HEK293 (cell line): ENCODE data around the gene MRC2.

Experiments
- CTCF ChIA-PET: fragments of 350-600 bp; formaldehyde crosslinking; extraction: SDS; loops from one replicate; lab custom pipeline; 2021; ENCODE audit warnings: antibody characterized with exemption; lab: Yijun Ruan, JAX
- POLR2A ChIA-PET: fragments of 300-600 bp; formaldehyde crosslinking; extraction: SDS; loops from one replicate; lab custom pipeline; 2020; ENCODE audit warnings: antibody characterized with exemption, inconsistent platforms; lab: Yijun Ruan, JAX
- H3K27ac ChIP-seq: fragments of 200-500 bp; sonication (Bioruptor generic); 2 replicates; pipeline ENCODE4 v1.5.1; 2014; ENCODE audit warnings: low read depth, low read length, control low read depth, inconsistent platforms; ENCODE audit errors: extremely low read depth
- H3K36me3 ChIP-seq, 2 experiments: fragments of 200-500 bp in 1 of 2; sonication (Bioruptor generic) in 1 of 2; 1 replicate in 1 of 2; 2 replicates in 1 of 2; pipeline ENCODE4 v1.5.1; 2014 to 2017; ENCODE audit warnings: inconsistent platforms in 2 of 2, low read length in 2 of 2; ENCODE audit not compliant: control insufficient read depth in 2 of 2, insufficient read depth in 1 of 2
- H3K4me1 ChIP-seq: fragments of 200-500 bp; sonication (Bioruptor generic); 2 replicates; pipeline ENCODE4 v1.5.1; 2014; ENCODE audit warnings: mild to moderate bottlenecking, low read length, inconsistent platforms; ENCODE audit not compliant: control insufficient read depth, insufficient read depth
- H3K4me3 ChIP-seq: 2 replicates; pipeline ENCODE4 v1.5.1; 2011; ENCODE audit warnings: low read depth, mild to moderate bottlenecking, control low read depth, low read length, moderate library complexity
- H3K9me3 ChIP-seq: fragments of 200-500 bp; sonication (Bioruptor generic); 2 replicates; pipeline ENCODE4 v1.5.1; 2014; ENCODE audit warnings: low read depth, low read length, inconsistent platforms; ENCODE audit not compliant: control insufficient read depth, insufficient read depth
- IKZF3 ChIP-seq: fragments of 450-650 bp; IDR thresholded peaks from 2 replicates; pipeline ENCODE4 v1.5.0; 2018; ENCODE audit warnings: missing biosample characterization, mild to moderate bottlenecking, missing genetic modification characterization, moderate library complexity
- KLF1 ChIP-seq: fragments of 450-650 bp; formaldehyde crosslinking; IDR thresholded peaks from 2 replicates; pipeline ENCODE4 v1.5.1; 2016; ENCODE audit warnings: missing biosample characterization, missing genetic modification characterization
- SCRT1 ChIP-seq: fragments of 450-650 bp; formaldehyde crosslinking; IDR thresholded peaks from 2 replicates; pipeline ENCODE4 v1.5.1; 2016; ENCODE audit warnings: missing biosample characterization, missing genetic modification characterization, borderline replicate concordance
- ZBTB20 ChIP-seq: fragments of 450-650 bp; formaldehyde crosslinking; IDR thresholded peaks from 2 replicates; pipeline ENCODE4 v1.5.1; 2016; ENCODE audit warnings: missing biosample characterization, missing genetic modification characterization
- ZBTB21 ChIP-seq: fragments of 450-650 bp; formaldehyde crosslinking; IDR thresholded peaks from 2 replicates; pipeline ENCODE4 v1.5.1; 2017; ENCODE audit warnings: missing biosample characterization, missing genetic modification characterization
- ZBTB48 ChIP-seq: fragments of 450-650 bp; formaldehyde crosslinking; IDR thresholded peaks from 2 replicates; pipeline ENCODE4 v1.5.1; 2016; ENCODE audit warnings: missing biosample characterization, missing genetic modification characterization
- ZBTB8A ChIP-seq: fragments of 450-650 bp; formaldehyde crosslinking; IDR thresholded peaks from 2 replicates; pipeline ENCODE4 v1.5.1; 2016; ENCODE audit warnings: missing biosample characterization, missing genetic modification characterization
- ZEB2 ChIP-seq: fragments of 450-650 bp; formaldehyde crosslinking; IDR thresholded peaks from 2 replicates; pipeline ENCODE4 v1.5.1; 2016; ENCODE audit warnings: missing biosample characterization, missing genetic modification characterization
- ZFP3 ChIP-seq: fragments of 450-650 bp; formaldehyde crosslinking; IDR thresholded peaks from 2 replicates; pipeline ENCODE4 v1.5.1; 2016; ENCODE audit warnings: low read depth, missing biosample characterization, missing genetic modification characterization
- ZNF114 ChIP-seq: fragments of 450-650 bp; formaldehyde crosslinking; IDR thresholded peaks from 2 replicates; pipeline ENCODE4 v1.5.0; 2017; ENCODE audit warnings: missing biosample characterization, missing genetic modification characterization
- ZNF18 ChIP-seq: fragments of 450-650 bp; formaldehyde crosslinking; IDR thresholded peaks from 2 replicates; pipeline ENCODE4 v1.5.1; 2016; ENCODE audit warnings: missing biosample characterization, missing genetic modification characterization
- ZNF223 ChIP-seq: fragments of 450-650 bp; formaldehyde crosslinking; IDR thresholded peaks from 2 replicates; pipeline ENCODE4 v1.5.1; 2016; ENCODE audit warnings: missing biosample characterization, missing genetic modification characterization
- ZNF239 ChIP-seq: fragments of 450-650 bp; formaldehyde crosslinking; IDR thresholded peaks from 2 replicates; pipeline ENCODE4 v1.5.1; 2016; ENCODE audit warnings: missing biosample characterization, missing genetic modification characterization
- ZNF266 ChIP-seq: fragments of 450-650 bp; formaldehyde crosslinking; IDR thresholded peaks from 2 replicates; pipeline ENCODE4 v1.5.1; 2016; ENCODE audit warnings: missing biosample characterization, missing genetic modification characterization, low read depth
- ZNF362 ChIP-seq: fragments of 450-650 bp; formaldehyde crosslinking; IDR thresholded peaks from 2 replicates; pipeline ENCODE4 v1.5.1; 2016; ENCODE audit warnings: missing biosample characterization, missing genetic modification characterization
- ZNF404 ChIP-seq: fragments of 450-650 bp; formaldehyde crosslinking; IDR thresholded peaks from 2 replicates; pipeline ENCODE4 v1.5.1; 2017; ENCODE audit warnings: missing biosample characterization, missing genetic modification characterization
- ZNF692 ChIP-seq: fragments of 450-650 bp; formaldehyde crosslinking; IDR thresholded peaks from 2 replicates; pipeline ENCODE4 v1.5.1; 2016; ENCODE audit warnings: missing biosample characterization, missing genetic modification characterization
- ZNF785 ChIP-seq: fragments of 450-650 bp; formaldehyde crosslinking; IDR thresholded peaks from 2 replicates; pipeline ENCODE4 v1.5.1; 2016; ENCODE audit warnings: missing biosample characterization, missing genetic modification characterization
- ZNF837 ChIP-seq: fragments of 450-650 bp; formaldehyde crosslinking; IDR thresholded peaks from 2 replicates; pipeline ENCODE4 v1.5.1; 2016; ENCODE audit warnings: missing biosample characterization, missing genetic modification characterization
- TF ChIP-seq, protein P1 (sequence below): fragments of 450-650 bp; formaldehyde crosslinking; conservative IDR thresholded peaks from 2 replicates; pipeline ENCODE4 v1.5.1; 2016; ENCODE audit warnings: low read depth, missing biosample characterization, missing genetic modification characterization

The MRC2 gene

DNA sequence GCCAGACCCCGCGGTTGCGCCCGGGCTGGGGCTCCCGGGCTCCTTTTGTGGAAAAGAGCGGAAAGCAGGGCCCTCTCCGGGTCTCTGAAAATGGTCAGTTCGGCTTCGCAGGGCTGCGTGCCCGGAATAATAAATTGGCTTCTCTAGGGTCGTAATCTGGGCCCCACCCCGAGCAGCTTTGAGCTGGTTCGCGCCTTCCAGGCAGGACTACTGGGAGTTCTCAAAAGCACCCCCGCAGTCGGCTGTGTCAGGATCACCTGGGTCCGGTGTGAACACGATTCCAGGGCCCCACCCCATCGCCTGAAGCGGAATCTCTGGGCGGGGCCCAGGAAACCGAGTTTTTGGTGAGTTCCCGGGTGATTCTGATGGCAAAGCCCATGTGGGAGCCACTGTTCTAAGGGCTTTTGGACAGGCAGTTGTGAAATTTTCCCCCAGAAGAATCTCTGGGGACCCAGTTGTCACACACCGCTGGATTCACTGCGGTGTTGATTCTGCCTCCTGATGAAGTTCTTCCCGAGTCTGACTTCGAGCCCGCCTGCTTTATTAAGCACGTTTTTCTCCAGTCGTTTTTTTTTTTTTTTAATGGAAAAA, 77.0 kb downstream of the MRC2 start (continued):
- TF ChIP-seq ZNF692 (peak; percentile 84), ZBTB20 (tag by site-specific recombination) (peak; percentile 93), KLF1 (peak; percentile 84), ZBTB8A (tag by site-specific recombination) (peak; percentile 43), ZNF362 (tag by site-specific recombination) (no peak), ZEB2 (tag by site-specific recombination) (peak; percentile 48; the same call in 1 of the 2 replicates), ZBTB48 (tag by site-specific recombination) (no peak), ZNF837 (tag by site-specific recombination) (no peak), SCRT1 (no peak), ZNF223 (tag by site-specific recombination) (no peak), ZNF404 (tag by site-specific recombination) (no peak)
- TF ChIP-seq, protein P1, sequence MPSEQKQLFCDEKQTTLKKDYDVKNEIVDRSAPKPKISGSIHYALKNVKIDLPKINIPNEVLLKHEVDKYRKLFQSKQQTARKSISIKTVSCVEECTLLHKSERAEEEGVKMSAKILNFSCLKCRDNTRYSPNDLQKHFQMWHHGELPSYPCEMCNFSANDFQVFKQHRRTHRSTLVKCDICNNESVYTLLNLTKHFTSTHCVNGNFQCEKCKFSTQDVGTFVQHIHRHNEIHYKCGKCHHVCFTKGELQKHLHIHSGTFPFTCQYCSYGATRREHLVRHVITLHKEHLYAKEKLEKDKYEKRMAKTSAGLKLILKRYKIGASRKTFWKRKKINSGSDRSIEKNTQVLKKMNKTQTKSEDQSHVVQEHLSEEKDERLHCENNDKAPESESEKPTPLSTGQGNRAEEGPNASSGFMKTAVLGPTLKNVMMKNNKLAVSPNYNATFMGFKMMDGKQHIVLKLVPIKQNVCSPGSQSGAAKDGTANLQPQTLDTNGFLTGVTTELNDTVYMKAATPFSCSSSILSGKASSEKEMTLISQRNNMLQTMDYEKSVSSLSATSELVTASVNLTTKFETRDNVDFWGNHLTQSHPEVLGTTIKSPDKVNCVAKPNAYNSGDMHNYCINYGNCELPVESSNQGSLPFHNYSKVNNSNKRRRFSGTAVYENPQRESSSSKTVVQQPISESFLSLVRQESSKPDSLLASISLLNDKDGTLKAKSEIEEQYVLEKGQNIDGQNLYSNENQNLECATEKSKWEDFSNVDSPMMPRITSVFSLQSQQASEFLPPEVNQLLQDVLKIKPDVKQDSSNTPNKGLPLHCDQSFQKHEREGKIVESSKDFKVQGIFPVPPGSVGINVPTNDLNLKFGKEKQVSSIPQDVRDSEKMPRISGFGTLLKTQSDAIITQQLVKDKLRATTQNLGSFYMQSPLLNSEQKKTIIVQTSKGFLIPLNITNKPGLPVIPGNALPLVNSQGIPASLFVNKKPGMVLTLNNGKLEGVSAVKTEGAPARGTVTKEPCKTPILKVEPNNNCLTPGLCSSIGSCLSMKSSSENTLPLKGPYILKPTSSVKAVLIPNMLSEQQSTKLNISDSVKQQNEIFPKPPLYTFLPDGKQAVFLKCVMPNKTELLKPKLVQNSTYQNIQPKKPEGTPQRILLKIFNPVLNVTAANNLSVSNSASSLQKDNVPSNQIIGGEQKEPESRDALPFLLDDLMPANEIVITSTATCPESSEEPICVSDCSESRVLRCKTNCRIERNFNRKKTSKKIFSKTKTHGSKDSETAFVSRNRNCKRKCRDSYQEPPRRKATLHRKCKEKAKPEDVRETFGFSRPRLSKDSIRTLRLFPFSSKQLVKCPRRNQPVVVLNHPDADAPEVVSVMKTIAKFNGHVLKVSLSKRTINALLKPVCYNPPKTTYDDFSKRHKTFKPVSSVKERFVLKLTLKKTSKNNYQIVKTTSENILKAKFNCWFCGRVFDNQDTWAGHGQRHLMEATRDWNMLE (tag by site-specific recombination) = no peak

DNA sequence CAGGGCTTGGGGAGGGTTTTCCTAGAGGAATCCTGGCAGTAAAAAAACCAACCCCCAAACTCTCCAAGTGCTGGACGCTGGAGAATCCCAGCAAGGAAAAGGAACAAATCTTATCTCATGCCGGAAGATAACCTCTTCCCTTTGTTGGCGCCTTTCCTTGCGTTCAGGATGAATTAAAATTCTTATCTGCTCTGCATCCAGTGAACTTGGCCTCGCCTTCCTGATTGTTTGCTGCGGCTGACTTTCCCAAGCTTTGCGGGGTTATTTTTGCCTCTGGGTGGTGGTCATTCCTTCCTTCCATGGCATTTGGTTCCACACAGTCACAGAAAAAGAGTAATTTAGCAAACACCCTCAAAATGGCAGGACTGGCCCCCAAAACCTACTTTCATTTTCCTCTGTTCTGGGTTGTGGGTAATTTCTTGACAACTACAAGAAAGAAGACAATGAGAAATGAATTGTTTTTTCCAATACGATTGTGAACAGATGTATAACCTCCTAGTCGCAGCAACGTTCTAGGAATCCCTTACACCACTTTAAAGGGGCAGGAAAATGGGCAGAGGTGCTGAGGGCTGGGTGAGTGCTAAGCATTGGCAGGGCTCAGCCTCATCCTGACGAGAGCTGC, 77.8 kb downstream of the MRC2 start:
- no peaks in the 10 kb centered on the region for H3K36me3 ChIP-seq
- TF ChIP-seq ZNF239 (tag by site-specific recombination) = no peak
- no peak for TF ChIP-seq ZNF18
- TF ChIP-seq ZNF114 (tag by site-specific recombination) = no peak
- TF ChIP-seq ZFP3 (tag by site-specific recombination) = no peak
- TF ChIP-seq ZNF266 (tag by site-specific recombination) = no peak
- no peak for TF ChIP-seq ZNF785 (tag by site-specific recombination)
- no peak for TF ChIP-seq ZBTB21 (tag by site-specific recombination)
- TF ChIP-seq IKZF3 (tag by site-specific recombination) = 0 out of 2 replicates have a peak, but pooled peaks have one; percentile 17
- TF ChIP-seq, all 188 proteins: peak for 1
- CTCF ChIA-PET = interaction anchor here (0.7 to 2.3 kb wide), 4 partner anchors 15 to 702 kb away, joined by 3 to 8 read pairs (median 7); no protein-coding TSS in a partner anchor
- Histone ChIP-seq H3K27ac (no peak overlapping the region), H3K4me3 (no peak overlapping the region), H3K4me1 (peaks cover 3% of the 10 kb centered on the region), H3K9me3 (no peaks in the 10 kb centered on the region)
- POLR2A ChIA-PET = interaction anchor here (0.7 kb wide), 1 partner anchor 98 kb away, joined by 10 read pairs; no protein-coding TSS in a partner anchor
